K562 (cell line): Measurements from ENCODE around the gene TJAP1. TPM values are rescaled to one million over a fixed set of nuclear protein-coding genes. Genes with fewer than 3 reads are reported as not detected.
A peak's percentile ranks its signal among the peaks of the same experiment; 100 is the strongest.

Experiments used
- BACH1 ChIP-seq: fragments of 200-800 bp; sonication (Bioruptor generic); IDR thresholded peaks from 2 replicates; pipeline ENCODE4 v1.6.1; 2016; ENCODE audit warnings: missing genetic modification characterization, missing compliant biosample characterization
- CCAR2 ChIP-seq: fragments of 200-400 bp; formaldehyde crosslinking; IDR thresholded peaks from 2 replicates; pipeline ENCODE4 v1.6.1; 2017; ENCODE audit warnings: mild to moderate bottlenecking, low read depth, low read length
- E2F6 ChIP-seq, 2 experiments: IDR thresholded peaks; 2 replicates each; pipeline ENCODE4 v1.6.1; 2011; ENCODE audit warnings: borderline replicate concordance in 1 of 2, control low read depth in 1 of 2, low read depth in 1 of 2, low read length in 1 of 2, mild to moderate bottlenecking in 1 of 2, mixed read lengths in 1 of 2, moderate library complexity in 1 of 2; ENCODE audit not compliant: insufficient read depth in 1 of 2, insufficient read length in 1 of 2, poor library complexity in 1 of 2, severe bottlenecking in 1 of 2; ENCODE audit errors: extremely low read depth in 1 of 2
- EGR1 ChIP-seq: fragments of 450-650 bp; conservative IDR thresholded peaks from 2 replicates; pipeline ENCODE4 v1.6.1; 2017; ENCODE audit warnings: mild to moderate bottlenecking
- HCFC1 ChIP-seq: IDR thresholded peaks from 2 replicates; pipeline ENCODE4 v1.6.1; 2012; ENCODE audit warnings: low read depth, low read length, improper control_type of control experiment
- NR2F6 ChIP-seq: fragments of 450-650 bp; formaldehyde crosslinking; IDR thresholded peaks from 2 replicates; pipeline ENCODE4 v1.4.0; 2020; ENCODE audit warnings: mild to moderate bottlenecking
- RB1 ChIP-seq: fragments of 450-650 bp; IDR thresholded peaks from 2 replicates; pipeline ENCODE4 v1.6.1; 2017; ENCODE audit warnings: low read depth, mild to moderate bottlenecking
- TAF9B ChIP-seq: fragments of 450-650 bp; IDR thresholded peaks from 2 replicates; pipeline ENCODE4 v1.6.1; 2018; ENCODE audit warnings: mild to moderate bottlenecking; ENCODE audit not compliant: partially characterized antibody
- TRIM25 ChIP-seq: fragments of 450-650 bp; IDR thresholded peaks from 2 replicates; pipeline ENCODE4 v1.7.0; 2016; ENCODE audit warnings: borderline replicate concordance
- ZBTB26 ChIP-seq: fragments of 450-650 bp; formaldehyde crosslinking; IDR thresholded peaks from 2 replicates; pipeline ENCODE4 v1.4.0; 2022; ENCODE audit warnings: missing genetic modification characterization
- ZNF253 ChIP-seq: fragments of 250-450 bp; sonication (Bioruptor Pico); conservative IDR thresholded peaks from 2 replicates; pipeline ENCODE4 v1.6.1; 2021; ENCODE audit warnings: mild to moderate bottlenecking
- ZNF444 ChIP-seq: fragments of 250-450 bp; sonication (Bioruptor Pico); IDR thresholded peaks from 2 replicates; pipeline ENCODE4 v1.4.0; 2020; ENCODE audit warnings: mild to moderate bottlenecking, moderate library complexity
- ZNF518B ChIP-seq: fragments of 250-450 bp; sonication (Bioruptor Pico); IDR thresholded peaks from 2 replicates; pipeline ENCODE4 v1.5.0; 2021; ENCODE audit warnings: mild to moderate bottlenecking, moderate library complexity
- ZNF740 ChIP-seq, 3 experiments: fragments of 200-800 bp in 1 of 3; sonication (Bioruptor generic) in 1 of 3; sonication (generic) in 1 of 3; formaldehyde crosslinking in 1 of 3; IDR thresholded peaks; 2 replicates each; pipeline versions ENCODE4 v1.6.1 to v1.8.0; 2016 to 2022; ENCODE audit warnings: mild to moderate bottlenecking in 2 of 3, missing compliant biosample characterization in 2 of 3, missing genetic modification characterization in 2 of 3, missing genetic modification reagents in 1 of 3
- ZNF766 ChIP-seq: fragments of 200-800 bp; sonication (Bioruptor generic); conservative IDR thresholded peaks from 2 replicates; pipeline ENCODE4 v1.6.1; 2016; ENCODE audit warnings: missing genetic modification characterization, missing compliant biosample characterization
- polyA plus RNA-seq, 8 experiments: library from polyadenylated mRNA; depleted of rRNA in 4 of 8; stranded (reverse) in 5 of 8; unstranded in 3 of 8; fragments of >200 nt; fragmentation: Nextera tagmentation in 2 of 8; fragmentation: Illumina TruSeq in 1 of 8; extraction: Ambion mirVana in 2 of 8; extraction: Trizol in 1 of 8; gene quantifications; 2 replicates each; pipeline versions ENCODE4 v1.2.1 to v1.2.3, GENCODE V29; 2011 to 2014; ENCODE audit warnings: inconsistent platforms in 1 of 8, missing spikeins in 1 of 8
- total RNA-seq, 7 experiments: library from RNA; depleted of rRNA in 6 of 7; stranded (reverse); fragments of >200 nt in 6 of 7; fragmentation: Illumina TruSeq in 2 of 7; extraction: Trizol in 2 of 7; gene quantifications; 2 replicates each; pipeline versions ENCODE4 v1.2.1 to v1.2.3, GENCODE V29; 2011 to 2021; ENCODE audit warnings: low replicate concordance in 1 of 7

The TJAP1 gene
- total and polyA plus RNA-seq, 9 of the 15 experiments (the other 6 are each of a cell fraction or from before 2014, with no cell fraction given) = 0.06 to 35.8 (median 16.2) TPM

GRCh38 chr6:43477235-43478007 is at the start of gene TJAP1 (continued):
- TF ChIP-seq BACH1 (tag) = no peak
- TF ChIP-seq EGR1 = peak; percentile 59
- TF ChIP-seq TRIM25 = no peak
- TF ChIP-seq ZNF740 (CRISPR knock-in tag; IDR thresholded peaks at IDR 0.05) = no peak
- no peak for TF ChIP-seq ZNF740 (tag; IDR thresholded peaks at IDR 0.05)
- TF ChIP-seq CCAR2 = no peak
- TF ChIP-seq NR2F6 (CRISPR knock-in tag) = no peak
- TF ChIP-seq E2F6 (IDR thresholded peaks at IDR 0.05; ENCODE audit: borderline replicate concordance in 1 of 2, extremely low read depth in 1 of 2, insufficient read depth in 1 of 2, insufficient read length in 1 of 2, low read depth in 1 of 2, low read length in 1 of 2, poor library complexity in 1 of 2, severe bottlenecking in 1 of 2) = peak; percentile 44 to 79
- TF ChIP-seq HCFC1 = peak; percentile 70
- TF ChIP-seq ZBTB26 = 0 out of 2 replicates have a peak, but pooled peaks have one; percentile 38
- peak; percentile 97 for TF ChIP-seq TAF9B
- TF ChIP-seq ZNF444 (CRISPR knock-in tag) = no peak
- peak; percentile 73; the same call in 1 of the 2 replicates for TF ChIP-seq ZNF766
- TF ChIP-seq ZNF518B (CRISPR knock-in tag) = no peak
- peak; percentile 51; the same call in 1 of the 2 replicates for TF ChIP-seq RB1
- TF ChIP-seq ZNF253 (CRISPR knock-in tag) = no peak
